Mucosa of gallbladder (tissue), 1 donor: ENCODE data around the gene MICAL1. TPM values are rescaled to one million over a fixed set of nuclear protein-coding genes. Genes with fewer than 3 reads are reported as not detected.

Experiments used
- DNase-seq: peaks from one replicate; pipeline ENCODE4 v3.0.0-alpha.2; 2020; ENCODE audit warnings: low spot score
- total RNA-seq: library from RNA; stranded (reverse); gene quantifications from one replicate; pipeline ENCODE4 v1.2.1, GENCODE V29; 2021
- donor health status: DM: no; HTN: no; CAD: no.

Gene MICAL1
- total RNA-seq, 1 donor from 2014 or later, result 71.8 TPM

DNA sequence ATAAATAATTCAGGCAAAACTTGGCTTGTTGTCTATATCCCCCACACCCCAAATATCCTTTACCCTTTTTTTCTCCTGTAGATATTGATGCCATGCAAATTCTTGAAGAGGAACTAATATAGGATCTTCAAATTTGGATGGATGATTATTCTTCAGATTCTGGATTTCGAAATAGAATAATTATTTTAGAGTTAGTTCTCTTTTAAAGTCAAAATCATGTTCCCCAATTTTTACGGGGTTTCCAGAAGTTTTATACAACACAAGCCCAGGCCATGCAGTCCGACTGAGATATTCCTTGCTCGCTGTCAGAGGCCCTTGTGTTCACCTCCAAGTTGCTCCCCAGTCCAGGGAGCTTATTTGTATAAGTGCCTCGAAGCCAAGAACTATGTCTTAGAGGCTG lies 19.5 kb downstream of the MICAL1 start:
- DNase-seq, result no peak

DNA sequence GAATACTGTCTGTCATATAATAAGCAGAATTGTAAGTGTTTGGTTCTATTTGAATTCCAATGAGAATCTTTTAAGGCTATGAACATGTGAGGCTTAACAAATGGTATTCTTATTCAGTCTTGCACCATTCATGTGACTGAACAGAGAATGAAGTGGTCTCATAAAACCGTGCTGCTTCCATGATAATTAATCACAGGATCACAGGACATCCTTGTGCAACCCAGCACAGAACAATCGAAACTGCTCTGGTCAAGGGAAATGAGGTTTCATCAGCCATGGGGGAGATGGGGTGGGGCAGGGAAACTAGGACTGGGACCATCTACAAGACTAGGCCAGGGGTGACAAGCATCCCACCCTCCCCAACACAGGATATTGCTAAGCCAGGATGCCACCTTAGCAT lies 21.1 kb downstream of the MICAL1 start:
- DNase-seq, result no peak

DNA sequence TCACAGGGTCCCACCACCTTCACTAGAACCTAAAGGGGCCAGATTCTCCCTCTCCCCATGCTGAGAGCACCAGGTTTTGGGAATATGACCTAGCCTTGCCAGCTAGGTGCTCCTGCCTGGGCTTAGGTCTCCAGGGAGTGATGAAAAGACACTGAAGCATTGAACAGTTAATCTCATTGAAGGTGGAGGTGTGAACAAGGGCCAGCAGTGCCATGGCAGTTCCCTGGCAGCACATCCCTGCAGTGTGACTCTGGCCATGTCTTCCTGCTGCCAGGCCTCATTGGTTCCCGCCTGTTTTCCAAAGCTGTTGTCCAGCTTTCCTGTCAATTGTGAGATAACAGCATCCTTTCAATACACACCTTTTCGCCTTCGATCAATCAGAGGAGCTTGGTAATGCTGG lies 26.1 kb downstream of the MICAL1 start:
- DNase-seq, result no peak

DNA sequence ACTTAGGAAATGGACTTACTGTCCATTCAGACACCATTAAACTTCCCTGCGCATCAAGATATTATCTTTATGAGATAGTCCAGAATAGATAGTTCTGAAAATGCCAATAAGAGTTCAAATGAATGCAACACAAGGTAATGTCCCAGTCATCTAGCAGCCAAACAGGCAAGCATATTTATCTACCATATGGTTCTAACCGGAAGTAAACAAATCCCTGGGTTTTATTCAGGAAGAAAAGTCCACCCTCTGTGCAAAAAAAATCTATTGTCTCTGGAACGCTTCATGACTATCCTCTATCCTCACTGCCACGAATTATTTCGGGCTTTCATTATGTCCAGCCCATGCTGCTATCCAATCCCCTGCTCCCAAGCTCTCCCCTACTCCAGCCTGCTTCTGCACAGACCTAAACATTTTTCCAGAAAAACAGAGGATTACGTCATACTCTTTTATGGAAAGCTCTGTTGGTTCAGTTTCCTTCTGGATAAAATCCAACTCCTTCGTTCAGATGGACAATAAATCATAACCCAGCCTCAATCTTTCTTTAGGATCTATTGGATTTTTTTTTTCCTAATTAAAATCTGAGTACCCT lies 26.6 kb downstream of the MICAL1 start:
- DNase-seq, result no peak

DNA sequence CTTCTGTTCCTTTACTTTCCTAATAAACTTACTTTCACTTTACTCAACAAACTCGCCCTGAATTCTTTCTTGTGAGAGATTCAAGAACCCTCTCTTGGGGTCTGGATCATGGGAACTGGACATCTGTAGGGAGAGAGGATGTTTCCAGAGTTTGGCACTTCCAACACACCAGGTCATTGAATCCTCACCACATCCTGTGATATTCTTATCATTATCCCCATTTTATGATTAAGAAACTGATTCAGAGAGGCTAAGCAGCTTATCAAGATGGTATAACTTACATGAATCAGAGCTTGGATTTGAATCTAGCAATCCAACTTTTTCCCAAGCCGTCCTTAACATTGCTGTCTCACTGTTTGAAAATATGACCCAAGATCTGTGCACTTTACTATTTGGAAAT lies 30.6 kb downstream of the MICAL1 start:
- DNase-seq, result no peak

DNA sequence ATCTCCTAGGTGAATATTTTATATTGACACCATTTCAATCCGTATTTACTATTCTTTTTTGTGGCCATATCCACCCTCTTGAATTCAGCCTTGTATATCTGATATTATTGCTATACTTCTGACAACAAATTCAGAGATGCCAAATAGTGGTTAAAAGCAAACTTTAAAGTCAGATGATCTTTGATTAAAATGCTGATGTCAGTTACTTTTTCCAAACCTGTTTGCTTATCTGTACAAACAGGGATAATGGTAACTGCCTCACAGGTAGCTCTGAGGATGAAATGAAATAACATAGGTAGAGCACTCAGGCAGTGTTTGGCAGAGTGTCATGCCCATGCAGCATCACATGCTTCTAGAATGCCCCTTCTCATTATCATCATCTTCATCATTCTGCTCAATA lies 34.4 kb downstream of the MICAL1 start:
- no peak for DNase-seq

DNA sequence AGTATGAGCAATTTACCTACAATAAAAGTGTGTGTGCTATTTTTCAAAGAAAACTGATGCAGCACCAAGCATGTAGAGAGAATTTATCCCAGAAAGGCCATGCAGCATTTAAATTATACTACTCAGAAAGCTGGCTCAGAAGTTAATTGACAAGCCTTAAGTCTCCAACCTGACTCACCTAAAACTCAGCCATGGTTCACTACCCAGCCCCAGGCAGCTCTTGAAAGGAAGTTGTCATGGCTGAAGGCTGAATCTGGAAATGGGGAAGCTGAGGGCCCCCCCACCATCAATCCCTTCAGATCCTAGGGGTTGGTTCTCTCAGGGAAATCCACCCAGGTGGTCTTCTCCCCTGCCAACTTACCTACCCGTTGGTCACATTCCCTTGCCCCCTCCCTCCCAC lies 34.8 kb downstream of the MICAL1 start:
- no peak for DNase-seq

DNA sequence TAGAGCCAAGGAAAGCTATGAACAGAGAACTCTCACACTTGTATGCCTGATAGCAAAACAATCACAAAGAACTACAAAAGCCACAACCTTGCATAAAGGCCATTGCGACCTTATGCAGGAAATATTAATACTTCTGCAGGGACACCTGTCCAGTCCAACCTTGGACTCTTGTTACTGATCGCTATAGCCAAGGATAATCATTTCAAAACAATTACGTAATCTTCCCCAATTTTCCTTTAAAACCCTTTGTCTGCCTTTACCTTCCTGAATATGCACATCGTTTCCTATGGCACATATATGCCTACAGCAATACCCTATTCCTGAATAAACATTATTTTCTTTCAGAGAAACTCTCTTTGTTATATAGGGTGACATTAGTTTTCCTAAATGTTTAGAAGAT lies 37.9 kb downstream of the MICAL1 start:
- DNase-seq, result no peak

DNA sequence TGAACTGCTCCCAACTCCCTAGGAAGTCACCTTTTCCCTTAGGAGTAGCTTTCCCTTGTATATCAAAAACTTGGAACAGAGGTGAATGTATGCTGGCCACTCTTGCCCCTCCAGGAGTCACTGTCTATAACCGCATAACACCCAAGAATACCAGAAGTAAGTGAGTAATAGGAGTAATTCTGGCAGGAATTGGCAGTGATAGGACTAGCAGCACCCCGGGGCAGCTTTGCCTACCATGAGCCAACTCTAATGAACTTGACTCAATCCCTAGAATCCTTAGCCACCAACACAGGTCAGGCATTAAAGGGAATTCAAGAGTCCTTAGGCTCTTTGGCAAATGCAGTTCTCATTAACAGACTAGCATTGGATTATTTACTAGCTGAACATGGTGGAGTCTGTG lies 44.5 kb downstream of the MICAL1 start:
- DNase-seq, result no peak

DNA sequence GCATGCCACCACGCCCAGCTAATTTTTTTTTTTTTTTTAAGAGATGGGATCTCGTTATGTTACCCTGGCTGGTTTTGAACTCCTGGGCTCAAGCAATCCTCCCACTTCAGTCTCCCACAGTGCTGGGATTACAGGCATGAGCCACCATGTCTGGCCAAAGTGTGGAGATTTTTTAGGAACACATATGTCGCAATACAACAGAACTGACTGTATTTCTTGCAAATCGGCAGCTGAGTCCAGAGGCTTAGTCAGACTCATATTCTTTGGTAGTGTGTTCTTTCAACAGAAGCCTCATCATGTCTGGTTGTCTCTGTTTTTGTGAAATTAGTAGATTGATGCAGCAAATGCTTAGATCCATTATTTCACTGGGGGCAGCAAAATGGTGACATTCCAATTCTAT lies 49.4 kb downstream of the MICAL1 start:
- DNase-seq, result no peak

DNA sequence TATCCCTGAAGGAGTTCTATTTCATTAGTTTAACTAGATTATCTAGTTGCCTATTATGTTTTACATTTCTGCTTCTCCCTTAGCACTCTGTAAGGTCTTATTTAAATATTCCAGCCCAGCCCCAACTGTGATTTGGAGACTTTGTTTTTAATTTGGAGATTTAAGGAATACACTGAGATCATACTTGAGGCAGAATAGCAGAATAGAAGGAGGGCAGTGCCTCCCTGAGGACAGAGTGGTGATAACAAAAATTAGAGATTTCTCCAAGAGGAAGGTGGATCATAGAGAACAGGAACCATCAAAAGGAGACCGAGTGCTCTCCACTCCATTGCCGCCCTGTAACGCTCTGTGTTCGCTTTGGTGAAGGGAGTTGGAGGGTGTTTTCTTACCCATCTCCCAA lies 58.6 kb downstream of the MICAL1 start:
- no peak for DNase-seq

DNA sequence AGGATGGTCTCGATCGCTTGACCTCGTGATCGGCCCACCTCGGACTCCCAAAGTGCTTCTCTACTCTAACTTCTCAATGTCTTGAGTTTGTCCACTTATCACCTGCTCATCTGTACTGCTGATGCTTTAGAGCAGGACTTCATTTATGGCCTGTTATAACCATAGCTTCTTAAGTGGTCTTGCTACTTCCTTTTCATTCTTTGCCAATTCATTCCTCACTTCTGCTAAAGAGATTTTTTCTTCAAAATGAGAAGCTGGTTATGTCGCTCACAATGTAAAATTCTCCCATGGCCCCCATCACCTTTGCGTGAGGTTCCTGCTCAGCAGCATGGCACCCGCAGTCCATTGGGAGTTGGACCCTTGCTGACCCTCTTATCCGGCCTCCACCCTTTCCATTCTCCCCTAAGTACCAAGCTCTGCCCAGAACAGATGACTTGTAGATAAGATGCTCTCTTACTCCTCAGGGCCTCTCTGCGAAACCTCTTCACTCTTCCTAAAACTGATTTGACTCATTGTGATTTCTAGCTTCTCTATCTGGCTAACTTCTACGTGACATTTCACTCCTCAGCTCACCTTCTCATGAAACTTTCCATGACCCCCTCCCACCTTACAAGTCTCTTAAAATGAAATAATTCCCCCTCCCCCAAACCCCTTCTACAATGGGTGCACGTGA lies 59.4 kb downstream of the MICAL1 start:
- DNase-seq, result no peak

Other genes starting within 250 kb of the MICAL1 start
- 606 TPM for gene CD164, start 73.3 kb downstream of the MICAL1 start, total RNA-seq
- gene PPIL6, start 15.1 kb downstream of the MICAL1 start, total RNA-seq, result 2.6 TPM
- gene SMPD2, start 15.0 kb downstream of the MICAL1 start, total RNA-seq, result 23.2 TPM
- 5.3 TPM for gene ZBTB24, start 27.4 kb upstream of the MICAL1 start, total RNA-seq
- gene AK9, start 235.4 kb upstream of the MICAL1 start, total RNA-seq, result 11.2 TPM
- 19.7 TPM for gene FIG4, start 235.5 kb upstream of the MICAL1 start, total RNA-seq